COLO668 (cell line): ENCODE data around the gene HCK.
A peak's percentile ranks its signal among the peaks of the same experiment; 100 is the strongest.
"Not testable (repeated sequence)": the region's sequence is repeated elsewhere in the genome, so short reads cannot be mapped to it uniquely, and the experiment has no call there.

ENCODE experiments used
- DNase-seq: peaks from one replicate; lab custom pipeline; 2025; ENCODE audit not compliant: unreplicated experiment; lab: John Stamatoyannopoulos, UW

HCK gene

GRCh38 chr20:32091888-32092346 is 39.9 kb downstream of the HCK start:
- peak; percentile 68 for DNase-seq

- no peak for DNase-seq
Measured at GRCh38 chr20:32098786-32099185, 46.7 kb downstream of the HCK start.

- DNase-seq = no peak
Measured at GRCh38 chr20:32108814-32109391, 56.9 kb downstream of the HCK start.

GRCh38 chr20:32109392-32110172 is 57.5 kb downstream of the HCK start, which contains the start of gene TM9SF4:
TSS of gene TM9SF4 (plus strand) at chr20:32109714. CDS start at chr20:32109741, 27 bp downstream.
- DNase-seq = peak; percentile 93

GRCh38 chr20:32110173-32110704 is 58.2 kb downstream of the HCK start:
- DNase-seq = no peak

- no peak for DNase-seq
Measured at GRCh38 chr20:32110727-32111126, 58.7 kb downstream of the HCK start.

GRCh38 chr20:32111156-32111686 is 59.2 kb downstream of the HCK start:
- no peak for DNase-seq

- no peak for DNase-seq
Measured at GRCh38 chr20:32111753-32112152, 59.7 kb downstream of the HCK start.

- no peak for DNase-seq
Measured at GRCh38 chr20:32112841-32113240, 60.8 kb downstream of the HCK start.

GRCh38 chr20:32113591-32114260 is 61.7 kb downstream of the HCK start:
- no peak for DNase-seq

- no peak for DNase-seq
Measured at GRCh38 chr20:32114305-32114960, 62.4 kb downstream of the HCK start.

- no peak for DNase-seq
Measured at GRCh38 chr20:32115211-32115767, 63.2 kb downstream of the HCK start.

- no peak for DNase-seq
Measured at GRCh38 chr20:32116079-32116521, 64.1 kb downstream of the HCK start.

GRCh38 chr20:32116796-32117195 is 64.8 kb downstream of the HCK start:
- DNase-seq = not testable (repeated sequence)

- not testable (repeated sequence) for DNase-seq
Measured at GRCh38 chr20:32118427-32118826, 66.4 kb downstream of the HCK start.

- no peak for DNase-seq
Measured at GRCh38 chr20:32119734-32120133, 67.7 kb downstream of the HCK start.

GRCh38 chr20:32121908-32122307 is 69.9 kb downstream of the HCK start:
- DNase-seq = not testable (repeated sequence)

- DNase-seq = no peak
Measured at GRCh38 chr20:32123088-32123487, 71.0 kb downstream of the HCK start.

GRCh38 chr20:32124916-32125454 is 72.9 kb downstream of the HCK start:
- no peak for DNase-seq

GRCh38 chr20:32125506-32125905 is 73.5 kb downstream of the HCK start:
- no peak for DNase-seq
